H1 (cell line): ENCODE measurements around the gene PCSK4. TPM values are rescaled to one million over a fixed set of nuclear protein-coding genes. Genes with fewer than 3 reads are reported as not detected.
A peak's percentile ranks its signal among the peaks of the same experiment; 100 is the strongest.

ENCODE experiments used
- CTCF ChIA-PET: fragments of 300-600 bp; sonication (Branson Sonifier 250); formaldehyde crosslinking; loops from one replicate; lab custom pipeline; 2021; ENCODE audit not compliant: partially characterized antibody; lab: Charles Lee
- POLR2A ChIA-PET: fragments of 300-600 bp; sonication (Branson Sonifier 250); formaldehyde crosslinking; loops from one replicate; lab custom pipeline; 2021; ENCODE audit warnings: inconsistent platforms; ENCODE audit not compliant: partially characterized antibody; lab: Charles Lee
- DNase-seq, 2 experiments: peaks; one replicate each; pipeline versions ENCODE4 v3.0.0 to v3.0.0-alpha.2; 2010 to 2022; ENCODE audit warnings: low spot score in 2 of 2, low read depth in 1 of 2, mixed read lengths in 1 of 2
- FAIRE-seq: peaks from 2 replicates; lab custom pipeline; 2011; peaks lifted over from hg19 to GRCh38; lab: Jason Lieb, UNC
- H2AFZ ChIP-seq: 2 replicates; pipeline ENCODE4 v1.8.1; 2012; ENCODE audit warnings: low read length, inconsistent platforms
- H2AK5ac ChIP-seq: 2 replicates; pipeline ENCODE4 v1.6.1; 2013; ENCODE audit warnings: low read depth, low read length
- H2BK120ac ChIP-seq: replicated peaks from 2 replicates; pipeline ENCODE3; 2013; ENCODE audit warnings: low read depth, low read length, inconsistent platforms
- H2BK12ac ChIP-seq: 2 replicates; pipeline ENCODE4 v1.6.1; 2013; ENCODE audit warnings: low read depth, low read length
- H2BK15ac ChIP-seq: 2 replicates; pipeline ENCODE4 v1.6.1; 2013; ENCODE audit warnings: low read length
- H2BK20ac ChIP-seq: 2 replicates; pipeline ENCODE4 v1.6.1; 2013; ENCODE audit warnings: low read length
- H2BK5ac ChIP-seq: 2 replicates; pipeline ENCODE4 v1.6.1; 2013; ENCODE audit warnings: low read depth, low read length
- H3K14ac ChIP-seq: 2 replicates; pipeline ENCODE4 v1.6.1; 2013; ENCODE audit warnings: inconsistent platforms; ENCODE audit not compliant: insufficient read length
- H3K18ac ChIP-seq: 2 replicates; pipeline ENCODE4 v1.6.1; 2013; ENCODE audit warnings: low read length; ENCODE audit errors: extremely low read depth
- H3K23ac ChIP-seq: 2 replicates; pipeline ENCODE4 v1.6.1; 2013; ENCODE audit warnings: inconsistent platforms; ENCODE audit not compliant: insufficient read length
- H3K23me2 ChIP-seq: 2 replicates; pipeline ENCODE4 v1.6.1; 2013; ENCODE audit warnings: low read depth, low read length
- H3K27ac ChIP-seq: 2 replicates; pipeline ENCODE4 v1.6.1; 2011; ENCODE audit warnings: low read depth, low read length, inconsistent platforms
- H3K27me3 ChIP-seq, 4 experiments: replicated peaks in 1 of 4; 1 replicate in 1 of 4; 2 replicates in 3 of 4; pipeline versions ENCODE4 v1.6.1 to v1.8.1; 2011 to 2013; ENCODE audit warnings: low read length in 3 of 4, mild to moderate bottlenecking in 3 of 4, inconsistent platforms in 2 of 4, mixed read lengths in 2 of 4, moderate library complexity in 1 of 4; ENCODE audit not compliant: control insufficient read depth in 3 of 4, insufficient read depth in 3 of 4; ENCODE audit errors: extremely low read depth in 1 of 4
- H3K36me3 ChIP-seq, 4 experiments: 2 replicates each; pipeline versions ENCODE4 v1.6.1 to v1.8.1; 2011 to 2013; ENCODE audit warnings: mild to moderate bottlenecking in 4 of 4, low read length in 3 of 4, moderate library complexity in 2 of 4, control low read depth in 1 of 4, inconsistent platforms in 1 of 4; ENCODE audit not compliant: insufficient read depth in 4 of 4, control insufficient read depth in 2 of 4
- H3K4ac ChIP-seq: replicated peaks from 2 replicates; pipeline ENCODE3; 2013; ENCODE audit warnings: low read length, low read depth, mixed read lengths, inconsistent platforms; ENCODE audit not compliant: insufficient read length
- H3K4me1 ChIP-seq, 4 experiments: replicated peaks in 1 of 4; 1 replicate in 1 of 4; 2 replicates in 3 of 4; pipeline versions ENCODE4 v1.6.1 to v1.8.1; 2011 to 2013; ENCODE audit warnings: low read length in 3 of 4, inconsistent platforms in 2 of 4, mixed read lengths in 1 of 4; ENCODE audit not compliant: insufficient read depth in 4 of 4, control insufficient read depth in 3 of 4
- H3K4me2 ChIP-seq, 2 experiments: 2 replicates each; pipeline versions ENCODE4 v1.6.1 to v1.8.1; 2011 to 2013; ENCODE audit warnings: low read depth in 2 of 2, low read length in 2 of 2, control low read depth in 1 of 2, inconsistent platforms in 1 of 2, mild to moderate bottlenecking in 1 of 2; ENCODE audit not compliant: insufficient read depth in 1 of 2
- H3K4me3 ChIP-seq, 4 experiments: fragments of 200-600, 300-600 bp in 1 of 4; sonication (generic), shearing (Covaris generic), sonication (Bioruptor Twin) in 1 of 4; 2 replicates each; pipeline versions ENCODE4 v1.5.1 to v1.8.1; 2011 to 2016; ENCODE audit warnings: low read length in 4 of 4, low read depth in 3 of 4, control low read depth in 2 of 4, inconsistent platforms in 2 of 4, mild to moderate bottlenecking in 2 of 4, mixed read lengths in 1 of 4, moderate library complexity in 1 of 4; ENCODE audit not compliant: insufficient read depth in 2 of 4; ENCODE audit errors: extremely low read depth in 1 of 4
- H3K56ac ChIP-seq: replicated peaks from 2 replicates; pipeline ENCODE3; 2013; ENCODE audit warnings: low read depth, mild to moderate bottlenecking, mixed read lengths, low read length, inconsistent platforms; ENCODE audit not compliant: insufficient read length
- H3K79me1 ChIP-seq: 2 replicates; pipeline ENCODE4 v1.6.1; 2013; ENCODE audit warnings: low read depth, low read length, control low read depth
- H3K79me2 ChIP-seq, 2 experiments: 2 replicates each; pipeline versions ENCODE4 v1.6.1 to v1.8.1; 2012 to 2013; ENCODE audit warnings: low read length in 2 of 2, mild to moderate bottlenecking in 2 of 2, inconsistent platforms in 1 of 2; ENCODE audit not compliant: insufficient read depth in 2 of 2, control insufficient read depth in 1 of 2
- H3K9ac ChIP-seq, 4 experiments: replicated peaks in 1 of 4; 1 replicate in 1 of 4; 2 replicates in 3 of 4; pipeline versions ENCODE4 v1.6.1 to v1.8.1; 2011 to 2013; ENCODE audit warnings: low read depth in 3 of 4, low read length in 3 of 4, control low read depth in 2 of 4, mild to moderate bottlenecking in 2 of 4, moderate library complexity in 2 of 4, inconsistent platforms in 1 of 4; ENCODE audit errors: extremely low read depth in 1 of 4
- H3K9me3 ChIP-seq, 2 experiments: 2 replicates each; pipeline versions ENCODE4 v1.6.1 to v1.8.1; 2012 to 2013; ENCODE audit warnings: mild to moderate bottlenecking in 2 of 2, moderate library complexity in 2 of 2, control low read depth in 1 of 2, inconsistent platforms in 1 of 2, low read depth in 1 of 2, low read length in 1 of 2, mixed read lengths in 1 of 2; ENCODE audit not compliant: insufficient read depth in 2 of 2
- H4K20me1 ChIP-seq, 2 experiments: replicated peaks in 1 of 2; 2 replicates each; pipeline versions ENCODE3 to v1.8.1; 2011 to 2013; ENCODE audit warnings: inconsistent platforms in 2 of 2, low read length in 2 of 2, mild to moderate bottlenecking in 1 of 2; ENCODE audit not compliant: insufficient read depth in 2 of 2, control insufficient read depth in 1 of 2
- H4K5ac ChIP-seq: 2 replicates; pipeline ENCODE4 v1.6.1; 2013; ENCODE audit warnings: low read length, low read depth, mixed read lengths, inconsistent platforms; ENCODE audit not compliant: insufficient read length
- H4K8ac ChIP-seq: 2 replicates; pipeline ENCODE4 v1.8.0; 2013; ENCODE audit warnings: mild to moderate bottlenecking, moderate library complexity, low read length, inconsistent platforms; ENCODE audit not compliant: insufficient read depth; ENCODE audit errors: extremely low read depth
- H4K91ac ChIP-seq: replicated peaks from 2 replicates; pipeline ENCODE3; 2013; ENCODE audit warnings: low read length, mixed read lengths, inconsistent platforms; ENCODE audit not compliant: insufficient read length
- BCL11A ChIP-seq, 2 experiments: IDR thresholded peaks; one replicate each; pipeline ENCODE4 v1.6.1; 2011; ENCODE audit warnings: low read depth in 2 of 2, low read length in 2 of 2, mild to moderate bottlenecking in 2 of 2
- KDM1A ChIP-seq: fragments of 200-600, 300-600 bp; sonication (generic); IDR thresholded peaks from 2 replicates; pipeline ENCODE4 v1.7.1; 2016; ENCODE audit warnings: mild to moderate bottlenecking, low read length, borderline replicate concordance
- WGBS, 2 experiments: shearing (Covaris generic) in 1 of 2; methylation state at CpG; one replicate each; pipeline versions ENCODE4 v1.1.6 to v1.1.7; 2013 to 2015; ENCODE audit warnings: low lambda C conversion rate in 2 of 2, mixed read lengths in 2 of 2, inconsistent platforms in 1 of 2, low coverage in 1 of 2, missing lambda C conversion rate in 1 of 2; ENCODE audit not compliant: insufficient replicate concordance in 2 of 2, insufficient coverage in 1 of 2, insufficient read length in 1 of 2; ENCODE audit errors: extremely low coverage in 1 of 2, missing lambda C conversion rate in 1 of 2; 5-methylcytosine and 5-hydroxymethylcytosine counted together
- polyA plus RNA-seq, 7 experiments: library from polyadenylated mRNA; depleted of rRNA in 3 of 7; stranded (reverse) in 5 of 7; unstranded in 2 of 7; fragments of >200 nt in 5 of 7; fragments of 200-250 nt in 2 of 7; gene quantifications; 1 replicate in 5 of 7; 2 replicates in 1 of 7; 4 replicates in 1 of 7; pipeline versions ENCODE4 v1.2.1 to v1.2.3, GENCODE V29; 2011 to 2013; ENCODE audit warnings: missing spikeins in 2 of 7, mixed read lengths in 2 of 7
- total RNA-seq: library from RNA; stranded (reverse); fragmentation: NEBNext Ultra II Directional; extraction: Animal tissue kit (Norgen Biotek cat#: 25700); gene quantifications from 2 replicates; pipeline ENCODE4 v1.2.1, GENCODE V29; 2021

Gene PCSK4
- total and polyA plus RNA-seq, 2 of the 8 experiments (the other 6 are each of a cell fraction or from before 2014, with no cell fraction given) = 9.8 to 10.7 TPM

DNA sequence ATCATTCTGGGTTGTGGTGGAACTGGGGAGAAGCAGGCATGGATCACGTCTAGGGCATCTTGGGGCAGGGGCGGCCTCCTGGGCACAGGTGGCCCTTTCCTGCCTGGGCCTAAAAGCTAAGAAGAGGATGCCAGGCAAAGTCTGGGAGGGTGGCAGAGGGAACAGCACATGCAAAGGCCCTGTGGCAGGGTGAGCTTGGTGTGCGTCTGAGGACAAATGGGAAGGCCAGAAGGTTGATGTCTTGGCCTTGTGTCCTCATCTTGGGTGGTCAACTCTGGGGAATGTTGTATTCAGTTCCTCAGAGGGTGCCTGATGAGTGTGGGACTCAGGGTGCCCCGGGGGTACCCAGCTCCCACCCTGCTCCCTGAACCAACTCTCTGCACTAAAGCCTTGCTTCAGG, 28.3 kb upstream of the PCSK4 start:
- no peak overlapping the region for H4K5ac ChIP-seq
- H2BK20ac ChIP-seq = no peak overlapping the region
- H3K36me3 ChIP-seq = no peaks in the 10 kb centered on the region
- DNase-seq = no peak
- H2BK15ac ChIP-seq = no peak overlapping the region
- H3K4ac ChIP-seq = no peak overlapping the region
- H2BK5ac ChIP-seq = no peak overlapping the region
- H4K91ac ChIP-seq = no peak overlapping the region
- ChIA-PET POLR2A (interaction anchor here (0.7 kb wide), 1 partner anchor 655 kb away, joined by 4 read pairs; no protein-coding TSS in a partner anchor), CTCF (interaction anchor here (0.7 to 0.9 kb wide), 2 partner anchors 28 to 1757 kb away, joined by 3 read pairs; no protein-coding TSS in a partner anchor)
- H2BK120ac ChIP-seq = no peak overlapping the region
- no peak overlapping the region for H2AFZ ChIP-seq
- no peak overlapping the region for H3K4me2 ChIP-seq
- no peak overlapping the region for H3K23ac ChIP-seq
- peaks cover 3 to 13% (median 11%) of the 10 kb centered on the region in 4 experiments for H3K27me3 ChIP-seq
- no peak overlapping the region for H3K56ac ChIP-seq
- no peaks in the 10 kb centered on the region for H3K4me1 ChIP-seq
- H3K79me2 ChIP-seq = no peaks in the 10 kb centered on the region
- H4K20me1 ChIP-seq = peaks cover 0 to 3% of the 10 kb centered on the region in 2 experiments
- FAIRE-seq = no peak
- H3K79me1 ChIP-seq = no peaks in the 10 kb centered on the region
- no peak overlapping the region for H3K9ac ChIP-seq
- TF ChIP-seq KDM1A (peak; percentile 43; the same call in 1 of the 2 replicates), BCL11A (IDR thresholded peaks at IDR 0.05; ENCODE audit: low read depth in 2 of 2, low read length in 2 of 2) (no peak)
- 78% methylated on average over 4 of the region's 4 CpGs; no CpG with 5 or more reads in 1 of the 2 experiments for WGBS, 2 experiments
- no peaks in the 10 kb centered on the region for H3K9me3 ChIP-seq
- H3K4me3 ChIP-seq = no peak overlapping the region
- H2BK12ac ChIP-seq = no peak overlapping the region
- H3K14ac ChIP-seq = no peak overlapping the region
- H4K8ac ChIP-seq = no peak overlapping the region
- H3K18ac ChIP-seq = no peak overlapping the region
- H3K23me2 ChIP-seq = no peaks in the 10 kb centered on the region
- no peak overlapping the region for H3K27ac ChIP-seq
- 0 out of 2 replicates have a peak overlapping the region, but pooled peaks have one; percentile 13 for H2AK5ac ChIP-seq
